Measurements from ENCODE around the gene UVRAG. TPM values are rescaled to one million over a fixed set of nuclear protein-coding genes. Genes with fewer than 3 reads are reported as not detected.

The UVRAG gene
- total and polyA plus RNA-seq, 2 experiments from 2014 or later = 21.6 to 34.0 TPM

GRCh38 chr11:75938543-75938942, 123.5 kb downstream of the UVRAG start:
- no peak for TF ChIP-seq CTCF (IDR thresholded peaks at IDR 0.05; ENCODE audit: low read depth, low read length)
- no peak overlapping the region for H3K4me3 ChIP-seq
- DNase-seq (ENCODE audit: low read depth in 1 of 2, low spot score in 1 of 2) = peak in 1 of 2 donors; percentile 29
- H3K36me3 ChIP-seq = no peaks in the 10 kb centered on the region
- peaks cover 5% of the 10 kb centered on the region for H3K4me1 ChIP-seq (ENCODE audit: low read depth)
- no peaks in the 10 kb centered on the region for H3K9me3 ChIP-seq (ENCODE audit: low read depth)
- no peaks in the 10 kb centered on the region for H3K27me3 ChIP-seq
- H3K27ac ChIP-seq = no peak overlapping the region

GRCh38 chr11:75939516-75939915, 124.5 kb downstream of the UVRAG start:
- H3K27me3 ChIP-seq = no peaks in the 10 kb centered on the region
- no peak overlapping the region for H3K4me3 ChIP-seq
- H3K9me3 ChIP-seq (ENCODE audit: low read depth) = no peaks in the 10 kb centered on the region
- no peak for DNase-seq (ENCODE audit: low read depth in 1 of 2, low spot score in 1 of 2)
- no peak for TF ChIP-seq CTCF (IDR thresholded peaks at IDR 0.05; ENCODE audit: low read depth, low read length)
- H3K36me3 ChIP-seq = no peaks in the 10 kb centered on the region
- H3K27ac ChIP-seq = no peak overlapping the region
- peaks cover 15% of the 10 kb centered on the region for H3K4me1 ChIP-seq (ENCODE audit: low read depth)

- no peak overlapping the region for H3K4me3 ChIP-seq
- no peaks in the 10 kb centered on the region for H3K27me3 ChIP-seq
- no peaks in the 10 kb centered on the region for H3K9me3 ChIP-seq (ENCODE audit: low read depth)
- H3K4me1 ChIP-seq (ENCODE audit: low read depth) = peaks cover 17% of the 10 kb centered on the region
- no peak overlapping the region for H3K27ac ChIP-seq
- TF ChIP-seq CTCF (IDR thresholded peaks at IDR 0.05; ENCODE audit: low read depth, low read length) = no peak
- no peak for DNase-seq (ENCODE audit: low read depth in 1 of 2, low spot score in 1 of 2)
- H3K36me3 ChIP-seq = no peaks in the 10 kb centered on the region
Observed at GRCh38 chr11:75939992-75940391, 125.0 kb downstream of the UVRAG start.

- no peak for TF ChIP-seq CTCF (IDR thresholded peaks at IDR 0.05; ENCODE audit: low read depth, low read length)
- no peaks in the 10 kb centered on the region for H3K27me3 ChIP-seq
- DNase-seq (ENCODE audit: low read depth in 1 of 2, low spot score in 1 of 2) = no peak
- no peak overlapping the region for H3K27ac ChIP-seq
- no peaks in the 10 kb centered on the region for H3K9me3 ChIP-seq (ENCODE audit: low read depth)
- H3K4me1 ChIP-seq (ENCODE audit: low read depth) = peaks cover 23% of the 10 kb centered on the region
- no peak overlapping the region for H3K4me3 ChIP-seq
- no peaks in the 10 kb centered on the region for H3K36me3 ChIP-seq
Observed at GRCh38 chr11:75940911-75941310, 125.9 kb downstream of the UVRAG start.

- Histone ChIP-seq H3K9me3 (ENCODE audit: low read depth) (no peaks in the 10 kb centered on the region), H3K4me3 (no peak overlapping the region), H3K27ac (peak overlapping the region; percentile 89), H3K4me1 (ENCODE audit: low read depth) (peaks cover 35% of the 10 kb centered on the region), H3K36me3 (no peaks in the 10 kb centered on the region), H3K27me3 (no peaks in the 10 kb centered on the region)
- no peak for TF ChIP-seq CTCF (IDR thresholded peaks at IDR 0.05; ENCODE audit: low read depth, low read length)
- DNase-seq (ENCODE audit: low read depth in 1 of 2, low spot score in 1 of 2) = no peak
Observed at GRCh38 chr11:75944515-75944914, 129.5 kb downstream of the UVRAG start.

GRCh38 chr11:75945446-75945845, 130.4 kb downstream of the UVRAG start:
- TF ChIP-seq CTCF (IDR thresholded peaks at IDR 0.05; ENCODE audit: low read depth, low read length) = no peak
- no peaks in the 10 kb centered on the region for H3K36me3 ChIP-seq

More at GRCh38 chr11:75945446-75945845, 130.4 kb downstream of the UVRAG start:
- H3K4me3 ChIP-seq = no peak overlapping the region
- DNase-seq (ENCODE audit: low read depth in 1 of 2, low spot score in 1 of 2) = no peak
- peak overlapping the region; percentile 89 for H3K27ac ChIP-seq
- H3K9me3 ChIP-seq (ENCODE audit: low read depth) = no peaks in the 10 kb centered on the region
- H3K4me1 ChIP-seq (ENCODE audit: low read depth) = peaks cover 35% of the 10 kb centered on the region
- H3K27me3 ChIP-seq = no peaks in the 10 kb centered on the region

Measured in cardiac muscle cell (in vitro differentiated cells and primary cell).